ENCODE results near the gene IRGQ.
"Not testable (repeated sequence)": the region's sequence is repeated elsewhere in the genome, so short reads cannot be mapped to it uniquely, and the experiment has no call there.

IRGQ gene

DNA sequence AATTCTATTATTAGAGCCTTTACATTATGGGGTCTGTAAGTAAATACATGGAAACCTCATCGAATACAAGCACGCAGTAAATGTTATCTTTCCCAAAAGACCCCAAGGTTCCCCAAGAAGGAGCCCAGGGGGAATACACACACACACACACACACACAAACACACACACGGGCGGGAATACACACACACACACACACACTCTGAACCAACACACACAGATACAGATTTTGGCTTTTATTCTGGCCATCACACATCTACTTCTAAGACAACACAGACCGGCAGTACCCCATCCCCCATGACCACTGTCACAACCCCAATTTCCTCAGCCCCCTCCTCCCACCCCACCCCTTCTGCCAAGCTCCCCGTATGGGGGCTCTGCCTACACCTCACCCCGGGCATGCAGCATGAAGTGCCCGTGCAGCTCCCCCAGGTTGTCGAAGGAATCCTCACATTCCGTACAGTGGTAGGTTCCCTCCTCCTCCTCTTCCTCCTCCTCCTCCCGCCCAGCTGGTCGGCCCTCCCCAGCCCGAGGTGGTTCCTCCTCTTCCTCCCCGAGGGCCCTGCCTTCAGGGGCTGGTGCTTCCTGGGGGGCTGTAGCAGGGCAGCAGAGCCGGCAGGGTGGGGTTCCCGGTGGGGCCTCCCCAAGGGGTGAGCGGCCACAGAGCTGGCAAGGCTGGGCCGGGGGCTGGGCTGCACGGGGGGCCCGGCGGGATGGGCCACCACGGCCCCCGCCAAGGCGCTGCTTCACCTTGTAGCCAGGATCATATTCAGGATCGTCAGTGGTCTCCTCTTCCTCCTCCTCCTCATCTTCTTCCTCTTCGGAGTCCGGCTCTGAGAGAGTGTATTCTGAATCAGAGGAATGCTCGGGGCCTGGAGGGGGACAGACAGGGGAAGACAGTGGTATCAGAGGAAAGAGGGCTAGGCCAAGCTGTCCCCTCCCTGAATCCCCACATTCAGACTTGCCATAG, 11.6 kb upstream of the IRGQ start:
- Histone ChIP-seq H3K79me2 (ENCODE audit: insufficient read depth, low read length) (no peaks in the 10 kb centered on the region), H3K9me2 (ENCODE audit: low read depth, low read length) (no peaks in the 10 kb centered on the region), H3K4me3 (ENCODE audit: low read depth, low read length, poor library complexity, severe bottlenecking) (no peak overlapping the region), H3K9me3 (ENCODE audit: low read length) (no peaks in the 10 kb centered on the region), H3K9ac (ENCODE audit: low read length) (no peak overlapping the region), H4K20me1 (ENCODE audit: insufficient read depth, low read length) (no peaks in the 10 kb centered on the region), H2AFZ (ENCODE audit: low read length) (no peak overlapping the region), H3F3A (ENCODE audit: insufficient read depth, low read length) (no peaks in the 10 kb centered on the region), H3K27ac (ENCODE audit: low read depth, low read length, poor library complexity, severe bottlenecking) (no peak overlapping the region), H3K36me3 (ENCODE audit: insufficient read depth, low read length) (peaks cover 57% of the 10 kb centered on the region), H3K4me1 (ENCODE audit: insufficient read depth, low read length, severe bottlenecking) (no peaks in the 10 kb centered on the region), H3K4me2 (ENCODE audit: low read length) (no peak overlapping the region), H3K27me3 (ENCODE audit: insufficient read depth, low read length) (no peaks in the 10 kb centered on the region)
- TF ChIP-seq, protein P1, sequence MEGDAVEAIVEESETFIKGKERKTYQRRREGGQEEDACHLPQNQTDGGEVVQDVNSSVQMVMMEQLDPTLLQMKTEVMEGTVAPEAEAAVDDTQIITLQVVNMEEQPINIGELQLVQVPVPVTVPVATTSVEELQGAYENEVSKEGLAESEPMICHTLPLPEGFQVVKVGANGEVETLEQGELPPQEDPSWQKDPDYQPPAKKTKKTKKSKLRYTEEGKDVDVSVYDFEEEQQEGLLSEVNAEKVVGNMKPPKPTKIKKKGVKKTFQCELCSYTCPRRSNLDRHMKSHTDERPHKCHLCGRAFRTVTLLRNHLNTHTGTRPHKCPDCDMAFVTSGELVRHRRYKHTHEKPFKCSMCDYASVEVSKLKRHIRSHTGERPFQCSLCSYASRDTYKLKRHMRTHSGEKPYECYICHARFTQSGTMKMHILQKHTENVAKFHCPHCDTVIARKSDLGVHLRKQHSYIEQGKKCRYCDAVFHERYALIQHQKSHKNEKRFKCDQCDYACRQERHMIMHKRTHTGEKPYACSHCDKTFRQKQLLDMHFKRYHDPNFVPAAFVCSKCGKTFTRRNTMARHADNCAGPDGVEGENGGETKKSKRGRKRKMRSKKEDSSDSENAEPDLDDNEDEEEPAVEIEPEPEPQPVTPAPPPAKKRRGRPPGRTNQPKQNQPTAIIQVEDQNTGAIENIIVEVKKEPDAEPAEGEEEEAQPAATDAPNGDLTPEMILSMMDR (IDR thresholded peaks at IDR 0.05; ENCODE audit: low read length): no peak
- no peak for TF ChIP-seq EZH2 (IDR thresholded peaks at IDR 0.05; ENCODE audit: borderline replicate concordance, low read length)

DNA sequence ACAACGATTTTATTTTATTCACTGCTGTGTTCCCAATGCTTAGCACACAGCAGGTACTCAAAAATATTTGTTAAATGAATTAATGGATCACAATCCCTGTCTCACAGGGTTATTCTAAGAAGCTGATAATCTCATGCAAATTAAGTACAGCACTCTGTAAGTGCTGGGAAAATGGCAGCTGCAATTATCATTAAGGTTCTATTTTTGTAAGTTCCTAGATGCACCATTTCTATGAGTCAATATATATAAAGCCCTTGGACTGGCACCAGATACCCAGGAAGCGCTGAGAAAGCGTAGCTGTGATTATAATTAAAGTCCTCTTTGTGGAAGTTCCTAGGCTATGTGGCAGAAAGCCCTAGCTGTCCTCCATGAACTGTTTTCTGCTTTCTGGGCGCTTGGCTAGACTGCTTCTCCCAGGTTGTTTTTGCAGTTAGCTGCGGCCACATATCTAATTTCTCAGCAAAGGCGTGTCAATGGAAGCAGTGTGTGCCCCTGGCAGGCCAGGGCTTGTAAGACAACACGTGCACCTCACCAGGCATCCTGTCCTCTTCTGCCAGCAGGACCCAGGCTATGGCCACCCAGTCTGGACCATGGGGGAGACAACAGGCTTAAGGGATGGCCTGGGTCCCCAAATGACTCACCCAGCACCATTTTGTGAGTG, 10.8 kb upstream of the IRGQ start:
- Histone ChIP-seq H3K9me2 (ENCODE audit: low read depth, low read length) (no peaks in the 10 kb centered on the region), H3K27ac (ENCODE audit: low read depth, low read length, poor library complexity, severe bottlenecking) (no peak overlapping the region), H3K36me3 (ENCODE audit: insufficient read depth, low read length) (peaks cover 54% of the 10 kb centered on the region), H4K20me1 (ENCODE audit: insufficient read depth, low read length) (no peaks in the 10 kb centered on the region), H3K27me3 (ENCODE audit: insufficient read depth, low read length) (no peaks in the 10 kb centered on the region), H3K9me3 (ENCODE audit: low read length) (no peaks in the 10 kb centered on the region), H3K4me2 (ENCODE audit: low read length) (no peak overlapping the region), H3K79me2 (ENCODE audit: insufficient read depth, low read length) (no peaks in the 10 kb centered on the region), H3K4me3 (ENCODE audit: low read depth, low read length, poor library complexity, severe bottlenecking) (no peak overlapping the region), H3F3A (ENCODE audit: insufficient read depth, low read length) (no peaks in the 10 kb centered on the region), H3K4me1 (ENCODE audit: insufficient read depth, low read length, severe bottlenecking) (no peaks in the 10 kb centered on the region), H3K9ac (ENCODE audit: low read length) (no peak overlapping the region), H2AFZ (ENCODE audit: low read length) (no peak overlapping the region)
- no peak for TF ChIP-seq EZH2 (IDR thresholded peaks at IDR 0.05; ENCODE audit: borderline replicate concordance, low read length)
- TF ChIP-seq, protein P1 (IDR thresholded peaks at IDR 0.05; ENCODE audit: low read length): no peak

- Histone ChIP-seq H2AFZ (ENCODE audit: low read length) (no peak overlapping the region), H3K79me2 (ENCODE audit: insufficient read depth, low read length) (no peaks in the 10 kb centered on the region), H3F3A (ENCODE audit: insufficient read depth, low read length) (no peaks in the 10 kb centered on the region), H3K4me1 (ENCODE audit: insufficient read depth, low read length, severe bottlenecking) (no peaks in the 10 kb centered on the region), H3K9me2 (ENCODE audit: low read depth, low read length) (no peaks in the 10 kb centered on the region), H3K4me3 (ENCODE audit: low read depth, low read length, poor library complexity, severe bottlenecking) (no peak overlapping the region), H3K4me2 (ENCODE audit: low read length) (no peak overlapping the region), H3K9ac (ENCODE audit: low read length) (no peak overlapping the region), H3K9me3 (ENCODE audit: low read length) (no peaks in the 10 kb centered on the region), H3K27ac (ENCODE audit: low read depth, low read length, poor library complexity, severe bottlenecking) (no peak overlapping the region), H3K36me3 (ENCODE audit: insufficient read depth, low read length) (peaks cover 53% of the 10 kb centered on the region), H4K20me1 (ENCODE audit: insufficient read depth, low read length) (no peaks in the 10 kb centered on the region), H3K27me3 (ENCODE audit: insufficient read depth, low read length) (no peaks in the 10 kb centered on the region)
- no peak for TF ChIP-seq EZH2 (IDR thresholded peaks at IDR 0.05; ENCODE audit: borderline replicate concordance, low read length)
- TF ChIP-seq, protein P1 (IDR thresholded peaks at IDR 0.05; ENCODE audit: low read length): no peak
Observed at GRCh38 chr19:43605875-43606568, 10.1 kb upstream of the IRGQ start.

- H3K9me3 ChIP-seq (ENCODE audit: low read length); H2AFZ ChIP-seq (ENCODE audit: low read length); H3F3A ChIP-seq (ENCODE audit: insufficient read depth, low read length); H3K27me3 ChIP-seq (ENCODE audit: insufficient read depth, low read length); H3K4me3 ChIP-seq (ENCODE audit: low read depth, low read length, poor library complexity, severe bottlenecking); H3K9ac ChIP-seq (ENCODE audit: low read length); H3K27ac ChIP-seq (ENCODE audit: low read depth, low read length, poor library complexity, severe bottlenecking); H3K9me2 ChIP-seq (ENCODE audit: low read depth, low read length); H3K4me2 ChIP-seq (ENCODE audit: low read length); H4K20me1 ChIP-seq (ENCODE audit: insufficient read depth, low read length): not testable (repeated sequence)
- H3K79me2 ChIP-seq (ENCODE audit: insufficient read depth, low read length): peaks cover 15% of the 10 kb centered on the region
- peaks cover 39% of the 10 kb centered on the region for H3K36me3 ChIP-seq (ENCODE audit: insufficient read depth, low read length)
- H3K4me1 ChIP-seq (ENCODE audit: insufficient read depth, low read length, severe bottlenecking): peaks cover 20% of the 10 kb centered on the region
Observed at GRCh38 chr19:43600326-43600725, 4.4 kb upstream of the IRGQ start.

Data from OCI-LY1 (cell line).